NCI-H2196 treated with DMSO at 0.1 percent for 48 hours (cell line): ENCODE measurements around the gene JAZF1.

Experiments used
- DNase-seq: peaks from one replicate; lab custom pipeline; 2025; ENCODE audit not compliant: unreplicated experiment; lab: John Stamatoyannopoulos, UW

The JAZF1 gene

DNA sequence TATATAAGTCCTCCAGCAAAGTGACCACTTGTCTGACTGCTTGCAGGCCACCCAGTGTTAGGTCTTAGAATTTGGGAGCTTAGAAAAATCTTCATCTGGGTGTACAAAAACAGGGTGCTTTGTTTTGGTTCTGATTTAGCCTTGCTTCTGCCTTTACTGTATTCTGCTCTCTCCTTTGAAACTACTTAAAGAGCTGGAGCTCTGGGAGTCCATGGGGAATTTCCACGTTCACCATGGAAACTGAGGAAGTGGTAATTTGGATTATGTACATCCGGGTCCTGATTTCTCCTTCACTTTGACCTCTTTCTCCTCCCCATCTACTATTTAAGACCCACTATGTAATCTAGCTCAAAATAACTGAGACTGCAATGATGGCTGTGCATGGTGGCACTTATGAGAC lies 103.0 kb downstream of the JAZF1 start:
- no peak for DNase-seq

DNA sequence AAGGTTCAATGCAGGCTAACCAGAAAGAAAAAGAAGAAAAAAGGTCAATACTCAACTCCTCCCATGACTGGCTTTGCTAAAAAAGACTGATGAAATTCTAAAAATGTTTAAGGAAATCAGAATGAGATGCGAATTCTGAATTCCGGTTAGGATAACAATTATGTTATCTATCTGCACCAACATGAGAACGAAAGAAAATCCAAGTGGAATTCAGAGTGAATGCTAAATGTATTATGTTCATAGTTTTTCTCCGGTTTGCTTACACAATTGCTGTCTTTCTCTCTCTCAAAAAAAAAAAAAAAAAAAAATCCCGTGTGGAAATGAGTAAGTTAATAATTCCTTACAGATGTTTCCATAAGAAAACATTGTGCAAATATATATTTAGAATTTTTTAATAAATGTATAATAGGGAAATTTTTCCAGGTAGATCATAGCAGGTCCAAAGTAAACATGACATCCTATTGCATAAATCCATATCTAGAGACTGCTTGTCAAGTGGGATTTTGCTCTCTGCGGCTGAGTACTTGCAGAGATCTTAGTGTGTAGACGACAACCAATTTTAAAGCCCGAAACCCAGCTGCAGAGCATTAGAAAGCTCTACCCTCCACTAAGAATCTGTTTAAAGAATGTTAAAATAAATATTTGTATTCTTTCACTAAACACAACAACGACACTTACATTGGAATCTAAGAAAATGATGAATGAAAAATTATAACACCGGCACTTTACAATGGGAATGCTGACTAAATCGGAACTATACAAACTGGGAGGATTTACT lies 104.0 kb downstream of the JAZF1 start:
- DNase-seq: no peak

DNA sequence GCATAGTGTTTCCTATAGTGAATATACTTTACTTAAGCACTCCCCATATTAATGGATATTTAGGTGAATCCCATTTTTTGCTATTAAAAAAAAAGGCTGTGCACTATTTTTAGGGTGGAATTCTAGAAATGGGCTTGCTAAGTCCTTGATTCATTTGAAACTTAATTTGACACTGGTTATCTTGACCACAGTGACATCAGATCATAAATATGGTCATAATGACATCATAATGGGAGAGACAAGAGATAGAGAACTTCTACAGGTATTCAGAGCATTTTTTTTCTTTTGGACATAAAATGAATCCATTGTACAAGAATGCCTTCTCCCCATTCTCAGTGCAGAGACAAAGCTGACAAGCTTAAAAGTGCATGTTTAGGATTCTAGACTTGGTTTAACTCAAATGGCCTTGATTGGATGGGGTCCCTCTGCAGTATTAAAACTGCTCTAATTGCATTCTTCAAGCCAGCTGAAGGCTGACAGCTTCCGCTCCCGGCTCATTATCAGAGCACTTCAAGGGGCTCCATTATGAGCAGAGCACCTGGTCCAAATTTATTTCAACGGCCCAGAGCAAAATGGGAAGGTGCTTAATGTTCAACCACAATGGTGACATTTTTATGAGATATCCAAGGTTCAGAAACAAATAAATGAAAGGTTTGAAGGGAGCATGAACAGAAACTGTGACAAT lies 104.8 kb downstream of the JAZF1 start:
- DNase-seq: no peak

DNA sequence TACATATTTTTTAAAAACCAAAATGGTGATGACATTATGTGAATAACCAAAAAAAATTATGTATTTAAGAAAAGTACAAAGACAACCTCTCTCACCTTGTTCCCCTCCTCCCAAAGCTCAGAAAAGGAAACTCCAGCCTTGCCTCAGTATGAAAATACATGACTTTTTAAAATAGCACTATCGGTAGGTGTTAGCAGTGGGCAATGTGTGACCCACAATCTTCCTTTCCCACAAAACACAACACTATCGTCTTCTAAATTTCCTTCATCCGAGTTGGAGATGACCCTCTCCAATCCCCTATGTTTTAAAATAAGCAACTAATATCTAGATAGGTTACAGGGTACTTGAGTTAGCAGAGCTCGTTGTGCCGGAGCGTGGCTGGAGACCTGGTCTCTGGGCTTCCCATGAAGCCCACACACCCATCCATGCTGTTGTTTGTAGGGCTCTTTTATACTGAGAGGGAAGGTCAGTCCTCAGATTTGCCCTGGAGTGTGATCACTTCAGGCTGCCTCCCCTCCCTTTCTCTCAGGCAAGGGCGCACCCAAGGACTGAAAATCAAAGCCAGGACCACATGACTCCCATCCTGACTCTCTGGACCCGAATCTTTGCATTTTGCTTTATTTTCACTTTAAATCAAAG lies 107.6 kb downstream of the JAZF1 start:
- no peak for DNase-seq

DNA sequence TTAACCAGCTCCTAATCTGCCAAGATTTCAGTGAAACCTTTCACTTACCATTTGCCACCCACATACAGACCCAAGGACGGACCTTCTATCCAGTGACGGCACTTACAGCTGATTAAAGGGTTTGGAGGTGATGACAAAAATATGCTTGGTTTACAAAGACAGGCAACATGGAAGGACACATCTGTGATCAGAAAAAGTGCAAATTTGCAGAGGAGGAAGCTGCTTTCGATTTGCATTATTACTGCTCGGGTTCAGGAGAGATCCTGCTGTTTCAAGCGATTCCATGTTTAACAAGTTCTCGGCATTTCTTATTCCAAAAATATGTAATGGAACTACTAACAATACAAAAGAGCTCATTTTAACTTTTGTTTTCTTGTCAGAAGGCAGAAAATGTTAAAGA lies 109.0 kb downstream of the JAZF1 start:
- no peak for DNase-seq

DNA sequence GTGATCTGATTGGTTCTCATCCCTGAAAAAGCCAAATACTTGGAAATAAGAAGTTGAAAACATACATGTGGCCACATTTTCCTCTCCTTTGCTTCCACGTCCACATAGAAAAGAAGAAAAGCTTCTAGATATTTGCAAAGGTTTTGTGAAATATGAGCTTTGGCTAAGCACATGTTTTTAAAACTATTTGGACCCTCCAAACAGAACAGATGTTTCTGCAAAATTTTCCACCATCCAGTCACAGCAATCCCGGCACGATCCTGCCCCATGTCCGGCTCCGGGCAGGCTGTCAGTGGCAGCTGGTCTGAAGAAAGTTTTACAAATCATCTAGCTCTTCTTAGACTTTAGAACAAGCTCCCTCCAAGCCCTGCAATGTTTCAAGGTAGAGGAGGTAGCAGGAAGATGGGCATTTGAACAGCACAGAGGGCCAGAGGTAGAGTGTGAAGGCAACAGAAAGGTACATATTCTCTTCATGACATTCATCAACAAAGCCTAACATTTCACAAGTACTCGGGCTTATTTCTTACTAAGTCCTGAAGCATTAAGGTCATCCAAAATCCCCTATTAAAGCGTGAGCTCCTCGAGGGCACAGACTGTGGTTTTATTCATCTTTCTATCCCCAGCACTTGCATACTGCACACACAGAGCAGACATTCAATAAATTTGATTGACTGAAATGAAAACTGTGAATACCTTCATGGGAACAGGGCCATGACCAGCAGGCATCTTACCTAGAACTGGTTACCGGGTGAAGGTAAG lies 110.1 kb downstream of the JAZF1 start:
- DNase-seq: no peak

DNA sequence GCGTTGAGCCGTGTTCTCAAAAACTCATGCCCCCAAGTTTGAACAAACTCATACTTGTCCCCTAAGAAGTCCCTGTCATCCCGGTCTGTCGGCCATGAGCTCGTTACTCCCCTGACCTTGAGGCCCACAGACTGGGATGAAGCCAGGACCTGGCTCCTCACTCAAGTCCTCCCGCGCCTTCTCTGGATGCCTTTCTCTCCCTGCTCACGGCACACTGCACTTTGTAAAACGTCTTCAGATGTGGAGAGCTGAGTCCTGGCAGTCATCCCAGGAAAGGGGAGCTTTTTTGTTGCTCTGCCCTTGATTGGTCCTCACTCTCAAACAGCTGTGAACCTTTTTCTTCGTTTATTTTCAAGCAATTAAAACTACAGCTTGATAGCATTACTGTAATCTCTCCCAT lies 110.8 kb downstream of the JAZF1 start:
- no peak for DNase-seq

DNA sequence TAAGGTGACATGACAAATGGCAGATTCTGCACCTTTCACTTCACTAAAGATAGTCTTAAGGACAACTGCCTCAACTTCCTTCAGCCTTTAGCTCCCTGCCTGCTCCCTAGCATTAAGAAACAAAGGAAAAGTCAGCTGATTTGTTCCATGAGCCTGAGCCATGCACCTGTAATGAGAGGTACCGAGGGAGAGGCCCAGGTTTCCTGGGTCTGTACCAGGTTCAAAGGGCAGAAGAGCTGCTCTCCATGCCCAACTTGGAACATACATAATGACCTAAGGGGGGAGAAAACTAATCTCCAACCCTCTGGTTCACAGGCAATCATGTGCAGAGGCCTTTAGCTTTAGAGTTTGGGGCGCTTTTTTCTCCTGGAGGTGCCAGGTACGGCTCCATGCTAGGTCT lies 111.2 kb downstream of the JAZF1 start:
- DNase-seq: no peak

DNA sequence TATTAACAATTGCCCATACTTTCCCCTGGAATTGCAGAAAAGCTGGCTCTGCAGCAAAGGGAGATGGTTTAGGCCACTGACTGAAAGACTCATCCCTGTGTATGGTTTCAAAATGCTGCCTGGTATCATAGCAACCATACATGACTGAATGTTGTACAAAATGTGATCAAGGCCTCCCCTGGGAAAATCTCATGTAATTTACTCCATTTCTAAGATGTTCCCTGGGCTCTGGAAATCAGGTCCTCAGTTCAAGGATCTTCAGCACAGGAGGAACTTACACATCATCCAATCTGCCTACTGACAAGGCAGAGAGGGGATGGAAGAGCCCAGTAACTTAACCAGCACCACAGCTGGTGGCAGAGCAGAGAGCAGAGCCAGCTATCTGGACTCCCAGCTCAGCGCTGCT lies 111.8 kb downstream of the JAZF1 start:
- DNase-seq: no peak

DNA sequence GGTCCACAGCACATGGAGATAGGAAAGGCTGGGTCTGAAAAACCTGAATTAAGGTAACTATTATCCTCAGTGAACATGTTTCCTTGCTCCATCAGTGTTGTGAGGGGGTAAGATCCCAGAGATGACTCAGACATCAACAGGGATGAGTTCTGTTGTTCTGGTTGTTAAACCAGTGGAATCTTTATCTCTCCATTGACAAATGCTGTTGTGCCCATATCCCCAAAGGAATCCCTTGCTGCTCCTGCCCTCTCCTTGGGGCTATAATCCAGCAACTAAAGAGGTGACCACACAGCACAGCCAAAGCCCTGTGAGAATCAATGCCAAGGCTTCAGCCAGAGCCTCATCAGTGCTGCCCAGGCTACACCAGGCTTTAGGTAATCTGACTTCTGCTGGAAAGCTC lies 113.4 kb downstream of the JAZF1 start:
- no peak for DNase-seq

DNA sequence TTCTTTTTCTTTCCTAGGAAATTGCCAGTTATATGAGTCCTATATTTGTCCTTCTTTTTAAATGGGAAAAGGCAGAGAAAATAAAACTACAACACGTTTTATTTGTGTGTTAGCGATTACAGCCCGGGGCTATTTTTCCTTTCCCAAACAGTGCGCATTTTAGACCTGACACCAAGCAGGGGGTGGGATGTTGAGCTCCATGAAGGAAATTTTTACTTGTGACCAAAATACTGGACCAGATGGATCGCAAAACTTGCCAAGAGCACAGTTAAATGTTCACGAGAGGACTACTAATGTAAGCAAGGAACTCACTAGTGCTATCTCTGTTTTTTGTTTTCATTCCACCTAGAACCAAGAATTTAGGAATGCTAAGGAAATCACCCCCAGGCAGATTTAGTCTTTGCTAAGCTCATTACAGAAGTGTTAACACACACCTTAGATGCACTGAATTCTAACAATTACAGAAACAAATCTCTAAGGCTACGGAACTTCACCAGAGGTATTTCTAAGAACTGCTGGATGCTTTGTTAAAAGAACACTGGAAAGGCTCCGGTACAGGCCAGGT lies 114.8 kb downstream of the JAZF1 start:
- DNase-seq: no peak

DNA sequence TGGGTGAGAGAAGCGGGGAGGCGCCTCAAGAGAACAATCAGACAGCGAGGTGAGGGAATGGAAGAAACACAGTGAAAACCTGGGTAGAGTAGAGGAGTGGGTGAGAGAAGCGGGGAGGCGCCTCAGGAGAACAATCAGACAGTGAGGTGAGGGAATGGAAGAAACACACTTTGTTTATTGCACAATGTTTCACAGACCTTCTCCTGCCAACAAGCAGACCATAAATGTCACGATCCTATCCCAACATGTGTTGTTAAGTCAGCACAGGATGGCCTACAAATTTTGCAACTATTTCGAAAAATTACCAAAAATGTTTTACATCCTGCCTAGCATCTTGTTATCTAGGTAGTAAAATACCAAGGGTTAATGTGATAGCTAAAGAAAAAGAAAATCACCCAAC lies 115.3 kb downstream of the JAZF1 start:
- no peak for DNase-seq

DNA sequence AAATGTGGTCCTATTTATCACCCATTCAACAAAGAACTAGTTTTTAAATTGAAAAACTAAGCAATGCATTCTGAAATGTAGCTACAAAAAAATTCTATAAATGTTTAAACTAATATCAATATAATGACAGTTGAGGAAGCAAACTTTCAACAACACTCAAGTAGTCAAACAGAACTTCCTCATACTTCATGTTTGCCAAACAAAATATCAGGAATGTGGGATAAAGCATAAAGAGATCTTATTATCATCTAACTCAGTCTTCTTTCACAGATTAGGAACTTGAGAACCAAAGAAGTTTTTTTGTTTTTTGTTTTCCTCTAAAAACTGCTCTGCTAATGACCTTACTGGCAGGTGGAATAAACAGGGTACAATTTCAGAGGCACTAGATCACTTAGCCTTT lies 116.2 kb downstream of the JAZF1 start:
- no peak for DNase-seq

DNA sequence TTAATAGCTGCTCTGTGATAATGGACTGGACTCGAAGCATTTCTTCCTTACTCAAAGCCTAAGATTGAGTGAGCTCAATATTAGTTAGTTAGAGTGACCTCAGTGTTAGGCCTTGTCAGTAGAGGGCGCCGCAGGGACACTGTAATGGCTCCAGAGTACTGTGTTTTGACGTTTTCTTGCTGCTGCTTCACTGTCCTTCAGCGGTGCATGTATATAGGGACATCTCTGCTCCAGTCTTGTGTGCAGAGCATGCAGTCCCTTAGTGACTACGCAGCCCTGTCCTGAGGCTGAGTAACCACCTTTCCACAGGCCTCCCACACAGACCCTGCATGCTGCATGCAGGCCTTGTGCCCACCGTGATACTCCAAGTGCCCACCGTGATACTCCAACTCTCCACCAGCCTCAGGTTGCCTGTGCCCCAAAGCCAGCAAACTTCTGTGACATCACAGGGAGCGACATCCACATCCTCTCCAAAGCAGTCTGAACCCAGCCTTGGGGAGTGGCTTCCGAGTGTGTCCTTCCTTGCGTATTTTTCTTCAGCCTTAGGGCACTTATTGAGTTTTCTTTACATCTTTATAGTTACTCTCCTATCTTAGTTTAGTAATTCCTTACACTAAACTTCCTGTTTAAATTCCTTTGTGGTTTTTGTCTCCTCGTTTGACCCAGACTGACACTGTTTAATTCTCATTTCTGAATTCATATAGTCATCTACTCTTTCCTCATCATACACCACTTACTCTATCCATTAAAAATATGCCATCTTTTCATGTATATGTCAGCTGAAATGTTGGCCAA lies 118.2 kb downstream of the JAZF1 start:
- peak; percentile 5 for DNase-seq

DNA sequence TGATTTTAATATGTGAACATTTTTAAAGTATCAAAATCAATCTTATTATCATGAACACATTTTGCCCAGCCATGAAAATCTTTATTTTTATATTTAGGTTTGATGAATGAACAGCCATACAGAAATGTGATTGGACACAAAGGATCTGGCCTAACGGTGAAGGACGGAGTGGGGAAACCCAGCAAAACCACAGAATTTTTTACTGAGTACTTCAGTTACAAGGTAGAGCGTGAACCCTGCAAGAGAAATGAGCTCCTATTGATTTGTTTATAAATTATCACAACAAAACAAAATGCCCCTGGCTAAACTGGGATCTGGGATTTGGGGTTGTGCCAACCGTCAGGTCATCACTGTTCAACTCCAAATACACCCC lies 118.8 kb downstream of the JAZF1 start:
- no peak for DNase-seq

DNA sequence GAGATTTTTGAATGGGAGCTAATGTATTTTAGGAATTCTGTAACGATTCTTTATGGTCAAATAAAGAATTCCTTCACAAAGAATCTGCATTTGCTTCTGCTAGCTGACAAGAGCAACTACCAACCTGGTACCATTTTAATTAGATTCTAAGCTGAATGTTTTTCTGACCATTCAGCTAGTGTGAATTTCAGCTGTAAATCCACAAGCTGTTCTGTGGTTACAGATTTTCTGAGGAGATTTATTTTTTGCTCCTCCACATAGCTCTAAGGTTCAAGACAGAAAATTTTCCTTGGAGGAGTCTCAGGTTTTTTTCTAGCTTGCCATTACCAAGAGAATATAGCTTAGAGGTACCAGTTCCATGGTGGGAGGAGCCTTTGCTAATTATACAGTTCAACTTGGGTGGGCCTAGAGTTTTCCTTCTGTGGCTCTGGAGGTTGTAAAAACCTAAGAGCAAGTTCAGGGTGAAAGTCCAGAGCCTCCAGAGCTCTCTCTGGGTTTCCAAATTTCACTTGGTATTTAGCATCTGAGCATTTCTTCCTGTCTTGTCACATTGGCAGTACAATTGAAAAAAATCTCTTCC lies 120.1 kb downstream of the JAZF1 start:
- no peak for DNase-seq

DNA sequence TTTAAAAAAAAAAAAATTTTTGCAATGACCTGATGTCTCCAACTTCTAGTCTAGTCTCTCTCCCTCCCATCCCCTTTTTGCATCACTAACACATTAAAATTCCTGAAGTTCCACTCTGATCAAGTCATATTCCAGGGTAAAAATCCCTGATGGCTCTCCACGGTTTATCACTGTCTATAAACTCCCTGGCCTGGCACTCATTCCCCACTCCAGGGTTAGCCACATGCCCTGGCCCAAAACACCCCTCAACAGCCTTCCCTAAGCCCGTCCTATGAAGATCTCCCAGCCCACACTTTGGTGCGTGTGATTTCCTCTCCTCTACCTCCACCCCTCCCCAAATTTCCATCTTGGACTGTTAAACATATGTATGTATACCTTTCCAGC lies 125.4 kb downstream of the JAZF1 start:
- DNase-seq: no peak

DNA sequence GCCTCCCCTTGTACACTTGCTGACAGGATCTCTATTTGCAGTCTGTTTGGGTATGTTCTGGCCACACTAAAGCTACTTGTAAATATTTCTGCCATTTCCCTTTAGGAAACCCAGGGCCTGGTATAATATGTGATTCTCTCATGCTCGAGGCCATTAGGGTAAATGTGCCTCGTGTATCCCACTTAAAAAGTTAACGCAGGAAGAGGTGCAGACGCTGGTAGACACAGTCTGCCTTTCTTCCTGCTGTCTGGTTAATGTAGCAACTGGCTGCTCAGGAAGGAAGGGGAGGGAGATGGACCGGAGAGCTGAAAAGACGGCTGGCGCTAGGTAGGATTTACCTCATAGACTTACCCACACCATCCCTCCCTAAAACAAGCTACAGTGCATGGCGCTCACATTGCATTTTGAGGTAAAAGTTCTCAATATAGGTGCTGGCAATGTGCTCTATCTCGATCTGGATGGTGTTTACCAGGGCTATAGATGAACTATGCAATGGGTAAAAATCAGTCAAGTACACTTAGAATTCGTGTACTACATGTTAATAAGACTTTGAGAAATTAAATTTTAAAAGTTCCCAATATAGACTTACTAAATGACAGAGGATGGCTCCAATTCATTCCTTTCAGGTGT lies 125.9 kb downstream of the JAZF1 start:
- DNase-seq: no peak

DNA sequence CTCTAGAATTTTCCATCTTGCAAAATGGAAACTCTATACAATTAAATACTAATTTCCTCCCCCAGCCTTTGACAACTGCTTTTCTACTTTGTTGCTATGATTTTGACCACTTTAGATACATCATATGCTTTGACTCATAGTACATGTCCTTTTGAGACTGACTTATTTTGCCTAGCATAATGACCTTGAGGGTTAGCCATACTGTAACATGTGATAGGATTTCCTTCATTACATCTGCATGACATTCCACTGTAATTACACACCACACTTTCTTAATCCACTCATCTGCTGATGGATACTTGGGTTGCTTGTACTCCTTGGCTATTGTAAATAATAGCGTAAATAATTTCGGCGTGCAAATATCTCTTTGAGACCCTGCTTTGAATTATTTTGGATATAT lies 127.7 kb downstream of the JAZF1 start:
- DNase-seq: no peak

DNA sequence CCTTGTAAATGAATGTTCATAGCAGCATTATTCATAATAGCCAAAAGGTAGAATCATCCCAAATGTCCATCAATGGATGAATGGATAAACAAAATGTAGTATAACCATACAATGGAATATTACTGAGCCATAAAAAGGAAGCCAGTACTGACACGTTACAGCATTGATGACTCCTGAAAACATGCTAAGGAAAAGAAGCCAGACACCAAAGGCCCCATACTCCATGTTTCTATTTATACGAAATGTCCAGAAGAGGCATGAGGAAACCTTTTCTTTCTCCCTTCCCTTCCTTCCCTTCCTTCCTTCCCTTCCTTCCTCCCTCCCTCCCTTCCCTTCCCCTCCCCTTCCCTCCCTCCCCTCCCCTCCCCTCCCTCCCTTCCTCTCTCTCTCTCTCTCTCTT lies 131.9 kb downstream of the JAZF1 start:
- DNase-seq: no peak
